ENCODE data around the gene ARHGEF7. TPM values are rescaled to one million over a fixed set of nuclear protein-coding genes. Genes with fewer than 3 reads are reported as not detected.

ARHGEF7 gene
- total RNA-seq, 1 experiment from 2014 or later: 46.2 TPM

DNA sequence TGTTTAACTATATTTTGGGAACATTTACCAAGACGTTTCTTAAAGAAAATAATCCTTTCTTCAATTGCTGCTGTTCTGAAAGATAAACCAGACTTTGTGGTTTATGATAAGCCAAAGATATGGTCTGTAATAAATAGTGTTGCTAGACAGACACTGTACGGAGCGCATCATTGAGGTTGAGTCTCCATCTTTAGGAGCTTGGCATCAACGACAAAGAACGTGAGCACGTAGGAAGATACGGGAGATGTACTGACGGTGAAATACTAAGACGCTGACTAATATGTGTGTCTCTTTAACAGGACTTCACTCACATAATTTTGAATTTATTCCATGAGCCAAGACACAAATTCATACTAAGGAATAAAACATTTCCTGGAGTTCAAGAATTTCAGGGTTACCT, 221.6 kb downstream of the ARHGEF7 start (continued):
- TF ChIP-seq FOSL1 (IDR thresholded peaks at IDR 0.05; ENCODE audit: low read depth) (no peak), TCF7L2 (IDR thresholded peaks at IDR 0.05; ENCODE audit: borderline replicate concordance, extremely low read depth, insufficient read depth, insufficient read length) (no peak), EGR1 (IDR thresholded peaks at IDR 0.05; ENCODE audit: low read depth) (no peak), ZFX (IDR thresholded peaks at IDR 0.05) (no peak)
- TF ChIP-seq, protein P1, sequence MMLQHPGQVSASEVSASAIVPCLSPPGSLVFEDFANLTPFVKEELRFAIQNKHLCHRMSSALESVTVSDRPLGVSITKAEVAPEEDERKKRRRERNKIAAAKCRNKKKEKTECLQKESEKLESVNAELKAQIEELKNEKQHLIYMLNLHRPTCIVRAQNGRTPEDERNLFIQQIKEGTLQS (IDR thresholded peaks at IDR 0.05): no peak
- TF ChIP-seq, protein P2, sequence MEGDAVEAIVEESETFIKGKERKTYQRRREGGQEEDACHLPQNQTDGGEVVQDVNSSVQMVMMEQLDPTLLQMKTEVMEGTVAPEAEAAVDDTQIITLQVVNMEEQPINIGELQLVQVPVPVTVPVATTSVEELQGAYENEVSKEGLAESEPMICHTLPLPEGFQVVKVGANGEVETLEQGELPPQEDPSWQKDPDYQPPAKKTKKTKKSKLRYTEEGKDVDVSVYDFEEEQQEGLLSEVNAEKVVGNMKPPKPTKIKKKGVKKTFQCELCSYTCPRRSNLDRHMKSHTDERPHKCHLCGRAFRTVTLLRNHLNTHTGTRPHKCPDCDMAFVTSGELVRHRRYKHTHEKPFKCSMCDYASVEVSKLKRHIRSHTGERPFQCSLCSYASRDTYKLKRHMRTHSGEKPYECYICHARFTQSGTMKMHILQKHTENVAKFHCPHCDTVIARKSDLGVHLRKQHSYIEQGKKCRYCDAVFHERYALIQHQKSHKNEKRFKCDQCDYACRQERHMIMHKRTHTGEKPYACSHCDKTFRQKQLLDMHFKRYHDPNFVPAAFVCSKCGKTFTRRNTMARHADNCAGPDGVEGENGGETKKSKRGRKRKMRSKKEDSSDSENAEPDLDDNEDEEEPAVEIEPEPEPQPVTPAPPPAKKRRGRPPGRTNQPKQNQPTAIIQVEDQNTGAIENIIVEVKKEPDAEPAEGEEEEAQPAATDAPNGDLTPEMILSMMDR (IDR thresholded peaks at IDR 0.05 in 2 of 3, conservative IDR thresholded peaks at IDR 0.05 in 1 of 3; ENCODE audit: borderline replicate concordance in 1 of 3, insufficient read depth in 1 of 3, low read depth in 2 of 3, low read length in 2 of 3): no peak

DNA sequence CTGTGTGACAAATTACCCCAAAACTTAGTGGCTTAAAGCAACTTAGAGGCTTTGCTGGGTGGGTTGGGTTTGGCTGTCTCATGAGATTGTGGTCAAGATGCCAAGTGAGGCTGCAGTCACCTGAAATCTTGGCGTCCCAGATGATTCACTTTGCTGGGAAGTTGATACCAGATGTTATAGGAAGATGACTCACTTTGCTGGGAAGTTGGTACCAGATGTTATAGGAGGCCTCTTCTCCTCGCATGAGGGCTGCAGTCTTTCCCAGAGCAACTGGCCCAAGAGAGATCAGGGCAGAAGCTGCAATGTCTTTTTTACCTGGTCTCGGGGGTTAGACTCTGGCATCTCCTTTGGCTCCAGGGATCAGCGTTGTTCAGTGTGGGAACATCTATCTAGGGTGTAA, 222.1 kb downstream of the ARHGEF7 start:
- Histone ChIP-seq H3K79me2 (ENCODE audit: insufficient read depth, low read length) (no peaks in the 10 kb centered on the region), H3K27me3 (ENCODE audit: insufficient read depth, low read length) (0 out of 2 replicates have a peak, but pooled peaks cover 3% of the 10 kb centered on the region), H3K9me2 (ENCODE audit: insufficient read depth) (no peaks in the 10 kb centered on the region), H3K4me2 (ENCODE audit: low read length) (peak overlapping the region; percentile 45), H3K9me3 (ENCODE audit: control insufficient read depth in 1 of 2, insufficient read depth in 1 of 2, low read depth in 1 of 2, low read length in 2 of 2) (no peaks in the 10 kb centered on the region), H4K20me1 (ENCODE audit: insufficient read depth) (no peaks in the 10 kb centered on the region), H3K4me1 (ENCODE audit: control insufficient read depth in 1 of 2, insufficient read depth in 2 of 2, low read length in 2 of 2) (peaks cover 0 to 9% of the 10 kb centered on the region in 2 experiments; a peak in 3 of 4 replicates), H3K36me3 (ENCODE audit: control insufficient read depth in 1 of 2, insufficient read depth in 2 of 2, low read length in 2 of 2) (no peaks in the 10 kb centered on the region), H3K27ac (ENCODE audit: low read depth, low read length) (no peak overlapping the region), H3K9ac (ENCODE audit: low read length) (no peak overlapping the region), H3K4me3 (replicated peaks in 1 of 2; ENCODE audit: low read depth in 1 of 2, low read length in 2 of 2) (no peak overlapping the region), H2AFZ (ENCODE audit: low read depth, low read length, poor library complexity, severe bottlenecking) (no peak overlapping the region)
- peak; percentile 58 for ATAC-seq
- ChIA-PET RAD21 (ENCODE audit: low non-redundant PET in 1 of 2, low total read pairs in 2 of 2, uncharacterized antibody in 2 of 2, unreplicated experiment in 2 of 2) (no interaction called here), POLR2A (no interaction called here), CTCF (no interaction called here)
- BruUV-seq (replicated peaks): no TSS peak
- intact Hi-C loops (cut with micrococcal nuclease): no loop called here
- no peak for DNase-seq (ENCODE audit: low read depth, low spot score)
- TF ChIP-seq JUND (IDR thresholded peaks at IDR 0.05): 0 out of 2 replicates have a peak, but pooled peaks have one; percentile 12
- TF ChIP-seq, protein P2 (IDR thresholded peaks at IDR 0.05 in 2 of 3, conservative IDR thresholded peaks at IDR 0.05 in 1 of 3; ENCODE audit: borderline replicate concordance in 1 of 3, insufficient read depth in 1 of 3, low read depth in 2 of 3, low read length in 2 of 3): no peak
- TF ChIP-seq, protein P3, sequence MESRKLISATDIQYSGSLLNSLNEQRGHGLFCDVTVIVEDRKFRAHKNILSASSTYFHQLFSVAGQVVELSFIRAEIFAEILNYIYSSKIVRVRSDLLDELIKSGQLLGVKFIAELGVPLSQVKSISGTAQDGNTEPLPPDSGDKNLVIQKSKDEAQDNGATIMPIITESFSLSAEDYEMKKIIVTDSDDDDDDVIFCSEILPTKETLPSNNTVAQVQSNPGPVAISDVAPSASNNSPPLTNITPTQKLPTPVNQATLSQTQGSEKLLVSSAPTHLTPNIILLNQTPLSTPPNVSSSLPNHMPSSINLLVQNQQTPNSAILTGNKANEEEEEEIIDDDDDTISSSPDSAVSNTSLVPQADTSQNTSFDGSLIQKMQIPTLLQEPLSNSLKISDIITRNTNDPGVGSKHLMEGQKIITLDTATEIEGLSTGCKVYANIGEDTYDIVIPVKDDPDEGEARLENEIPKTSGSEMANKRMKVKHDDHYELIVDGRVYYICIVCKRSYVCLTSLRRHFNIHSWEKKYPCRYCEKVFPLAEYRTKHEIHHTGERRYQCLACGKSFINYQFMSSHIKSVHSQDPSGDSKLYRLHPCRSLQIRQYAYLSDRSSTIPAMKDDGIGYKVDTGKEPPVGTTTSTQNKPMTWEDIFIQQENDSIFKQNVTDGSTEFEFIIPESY (IDR thresholded peaks at IDR 0.05; ENCODE audit: extremely low read depth, insufficient replicate concordance, low read length): no peak
- TF ChIP-seq EZH2 (IDR thresholded peaks at IDR 0.05): no peak
